Neutrophil (primary cell): Measurements from ENCODE around the gene SLC6A2.

Source experiments
- H3K27ac ChIP-seq: fragments of 200-600 bp; sonication (generic); 2 replicates; pipeline ENCODE4 v1.5.1; 2016; ENCODE audit warnings: mild to moderate bottlenecking, moderate library complexity
- H3K27me3 ChIP-seq: fragments of 200-600 bp; sonication (generic); 2 replicates; pipeline ENCODE4 v1.6.0; 2016; ENCODE audit warnings: mild to moderate bottlenecking
- H3K36me3 ChIP-seq: fragments of 200-600 bp; sonication (generic); 2 replicates; pipeline ENCODE4 v1.5.1; 2017
- H3K4me1 ChIP-seq, 2 experiments: fragments of 200-600 bp in 1 of 2; sonication (generic) in 1 of 2; 1 replicate in 1 of 2; 2 replicates in 1 of 2; pipeline versions ENCODE4 v1.5.1 to v1.6.1; 2013 to 2016; ENCODE audit warnings: low read depth in 1 of 2, low read length in 1 of 2, mild to moderate bottlenecking in 1 of 2, moderate library complexity in 1 of 2; ENCODE audit not compliant: control insufficient read depth in 1 of 2, insufficient read depth in 1 of 2
- H3K4me3 ChIP-seq, 2 experiments: fragments of 200-600 bp in 1 of 2; sonication (generic) in 1 of 2; 1 replicate in 1 of 2; 2 replicates in 1 of 2; pipeline ENCODE4 v1.5.1; 2013 to 2016; ENCODE audit warnings: low read depth in 1 of 2, low read length in 1 of 2, mild to moderate bottlenecking in 1 of 2, moderate library complexity in 1 of 2
- H3K9me3 ChIP-seq: fragments of 200-600 bp; sonication (generic); 2 replicates; pipeline ENCODE4 v1.5.1; 2016
- CTCF ChIP-seq: fragments of 200-600 bp; sonication (generic); IDR thresholded peaks from 2 replicates; pipeline ENCODE4 v1.5.1; 2016; ENCODE audit warnings: antibody characterized with exemption

Gene SLC6A2

DNA sequence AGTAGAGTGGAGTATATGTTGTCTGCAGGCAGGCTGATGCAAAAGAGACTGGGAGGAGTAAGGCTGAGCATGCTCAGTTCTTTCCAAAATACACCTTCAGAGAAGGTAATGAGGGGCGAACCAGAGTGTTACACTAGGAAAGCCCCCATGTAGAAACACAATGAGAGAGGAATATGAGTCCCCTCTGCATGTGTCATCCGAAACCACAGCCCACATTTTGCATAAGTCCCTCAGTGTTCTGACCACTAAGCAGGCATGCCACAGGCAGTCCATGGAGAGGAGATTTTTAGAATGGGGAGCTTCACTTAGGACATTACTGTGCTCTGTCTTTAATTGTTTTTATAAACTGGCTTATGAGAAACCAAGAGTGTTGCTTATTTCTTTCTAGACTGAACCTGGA, 32.0 kb downstream of the SLC6A2 start:
- no peak for TF ChIP-seq CTCF
- H3K9me3 ChIP-seq: no peaks in the 10 kb centered on the region
- no peak overlapping the region for H3K27ac ChIP-seq
- no peak overlapping the region for H3K4me3 ChIP-seq
- no peaks in the 10 kb centered on the region for H3K36me3 ChIP-seq
- H3K27me3 ChIP-seq: peaks cover 8% of the 10 kb centered on the region
- H3K4me1 ChIP-seq: no peaks in the 10 kb centered on the region

GRCh38 chr16:55690841-55691240, 35.1 kb downstream of the SLC6A2 start:
- no peaks in the 10 kb centered on the region for H3K36me3 ChIP-seq
- H3K27ac ChIP-seq: no peak overlapping the region
- H3K27me3 ChIP-seq: peaks cover 8% of the 10 kb centered on the region
- no peaks in the 10 kb centered on the region for H3K9me3 ChIP-seq
- H3K4me3 ChIP-seq: no peak overlapping the region
- no peak for TF ChIP-seq CTCF
- no peaks in the 10 kb centered on the region for H3K4me1 ChIP-seq

- no peaks in the 10 kb centered on the region for H3K4me1 ChIP-seq
- H3K4me3 ChIP-seq: no peak overlapping the region
- peaks cover 8% of the 10 kb centered on the region for H3K27me3 ChIP-seq
- H3K27ac ChIP-seq: no peak overlapping the region
- no peak for TF ChIP-seq CTCF
- no peaks in the 10 kb centered on the region for H3K9me3 ChIP-seq
- H3K36me3 ChIP-seq: no peaks in the 10 kb centered on the region
Observed at GRCh38 chr16:55691771-55692170, 36.0 kb downstream of the SLC6A2 start.

DNA sequence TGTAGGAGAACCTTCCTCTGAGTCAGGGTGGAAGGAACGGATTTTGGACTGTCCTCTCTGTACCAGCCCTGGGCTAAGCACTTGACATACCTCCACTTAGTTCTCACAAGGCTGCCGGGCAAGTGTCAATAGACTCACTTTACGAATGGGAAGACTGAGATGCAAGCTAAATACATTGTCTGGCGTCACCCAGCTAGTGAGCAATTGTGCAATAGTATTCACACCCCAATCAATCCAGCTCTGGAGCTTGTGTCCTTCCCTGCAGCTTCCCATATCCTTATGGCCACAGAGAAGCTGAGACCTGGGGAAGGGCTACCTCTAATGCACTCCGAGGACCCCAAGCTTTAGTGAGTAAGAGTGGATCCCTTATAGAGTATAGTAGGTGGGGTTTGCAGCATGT, 39.8 kb downstream of the SLC6A2 start:
- Histone ChIP-seq H3K9me3 (no peaks in the 10 kb centered on the region), H3K27ac (no peak overlapping the region), H3K4me1 (no peaks in the 10 kb centered on the region), H3K4me3 (no peak overlapping the region), H3K36me3 (no peaks in the 10 kb centered on the region), H3K27me3 (no peaks in the 10 kb centered on the region)
- TF ChIP-seq CTCF: no peak

GRCh38 chr16:55697867-55698266, 42.1 kb downstream of the SLC6A2 start:
- H3K9me3 ChIP-seq: no peaks in the 10 kb centered on the region
- H3K27me3 ChIP-seq: no peaks in the 10 kb centered on the region
- H3K4me3 ChIP-seq: no peak overlapping the region
- no peaks in the 10 kb centered on the region for H3K4me1 ChIP-seq
- no peak overlapping the region for H3K27ac ChIP-seq
- H3K36me3 ChIP-seq: no peaks in the 10 kb centered on the region
- no peak for TF ChIP-seq CTCF

DNA sequence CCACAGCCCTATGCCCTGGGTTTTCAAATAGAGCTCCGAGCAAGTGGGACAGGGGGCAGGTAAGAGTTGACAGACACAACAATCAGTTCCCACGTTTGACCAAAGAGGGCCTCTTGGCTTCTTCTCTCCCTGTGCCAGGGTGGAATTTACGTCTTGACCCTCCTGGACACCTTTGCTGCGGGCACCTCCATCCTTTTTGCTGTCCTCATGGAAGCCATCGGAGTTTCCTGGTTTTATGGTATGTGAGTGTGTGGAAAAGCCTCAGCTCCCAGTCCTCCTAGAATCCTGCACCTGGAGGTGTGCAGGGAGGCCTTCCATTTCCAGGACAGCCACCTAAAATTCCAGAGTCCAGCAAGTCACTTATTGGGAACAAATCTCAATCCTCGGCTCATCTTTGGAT, 42.5 kb downstream of the SLC6A2 start:
- H3K27me3 ChIP-seq: no peaks in the 10 kb centered on the region
- no peaks in the 10 kb centered on the region for H3K4me1 ChIP-seq
- H3K4me3 ChIP-seq: no peak overlapping the region
- H3K9me3 ChIP-seq: no peaks in the 10 kb centered on the region
- H3K36me3 ChIP-seq: no peaks in the 10 kb centered on the region
- no peak for TF ChIP-seq CTCF
- no peak overlapping the region for H3K27ac ChIP-seq
